Thyroid gland (tissue), 4 donors: ENCODE results near the gene MOGAT1.

Experiments used
- POLR2A ChIP-seq, 2 donors: fragments of 450-650 bp; IDR thresholded peaks; one replicate each; pipeline ENCODE4 v1.6.1; 2017; ENCODE audit warnings: antibody characterized with exemption in 2 of 2, mild to moderate bottlenecking in 2 of 2, moderate library complexity in 1 of 2
- TF ChIP-seq, protein P1 (sequence below), 6 experiments: fragments of 200-600 bp in 3 of 6; fragments of 450-650 bp in 3 of 6; sonication (generic) in 3 of 6; IDR thresholded peaks; one replicate each; pipeline ENCODE4 v1.5.1; 2016 to 2019; ENCODE audit warnings: antibody characterized with exemption in 6 of 6, mild to moderate bottlenecking in 2 of 6, inconsistent platforms in 1 of 6, moderate library complexity in 1 of 6

DNA sequence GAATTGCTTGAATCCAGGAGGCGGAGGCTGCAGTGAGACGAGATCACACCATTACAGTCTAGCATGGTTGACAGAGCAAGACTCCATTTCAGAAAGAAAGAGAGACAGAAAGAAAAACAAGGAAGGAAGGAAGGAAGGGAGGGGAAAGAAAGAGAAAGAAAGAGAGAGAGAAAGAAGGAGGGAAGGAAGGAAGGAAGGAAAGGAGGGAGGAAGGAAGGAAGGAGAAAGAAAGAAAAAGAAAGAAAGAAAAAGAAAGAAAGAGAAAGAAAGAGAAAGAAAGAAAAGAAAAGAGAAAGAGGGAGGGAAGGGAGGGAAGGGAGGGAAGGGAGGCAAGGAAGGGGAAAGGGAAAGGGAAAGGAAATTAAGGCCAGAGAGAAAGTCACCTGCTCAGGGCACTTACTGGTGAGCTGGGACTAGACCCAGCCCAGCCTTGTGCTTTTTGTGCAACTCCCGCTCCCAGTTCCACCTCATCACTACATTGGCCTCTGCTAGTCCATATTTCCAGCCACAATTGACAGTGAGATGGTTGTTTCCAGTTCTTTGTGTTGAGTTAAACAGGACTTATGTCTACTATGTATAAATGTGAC is 35.7 kb downstream of the MOGAT1 start:
- TF ChIP-seq POLR2A (IDR thresholded peaks at IDR 0.05), result no peak
- TF ChIP-seq, protein P1, sequence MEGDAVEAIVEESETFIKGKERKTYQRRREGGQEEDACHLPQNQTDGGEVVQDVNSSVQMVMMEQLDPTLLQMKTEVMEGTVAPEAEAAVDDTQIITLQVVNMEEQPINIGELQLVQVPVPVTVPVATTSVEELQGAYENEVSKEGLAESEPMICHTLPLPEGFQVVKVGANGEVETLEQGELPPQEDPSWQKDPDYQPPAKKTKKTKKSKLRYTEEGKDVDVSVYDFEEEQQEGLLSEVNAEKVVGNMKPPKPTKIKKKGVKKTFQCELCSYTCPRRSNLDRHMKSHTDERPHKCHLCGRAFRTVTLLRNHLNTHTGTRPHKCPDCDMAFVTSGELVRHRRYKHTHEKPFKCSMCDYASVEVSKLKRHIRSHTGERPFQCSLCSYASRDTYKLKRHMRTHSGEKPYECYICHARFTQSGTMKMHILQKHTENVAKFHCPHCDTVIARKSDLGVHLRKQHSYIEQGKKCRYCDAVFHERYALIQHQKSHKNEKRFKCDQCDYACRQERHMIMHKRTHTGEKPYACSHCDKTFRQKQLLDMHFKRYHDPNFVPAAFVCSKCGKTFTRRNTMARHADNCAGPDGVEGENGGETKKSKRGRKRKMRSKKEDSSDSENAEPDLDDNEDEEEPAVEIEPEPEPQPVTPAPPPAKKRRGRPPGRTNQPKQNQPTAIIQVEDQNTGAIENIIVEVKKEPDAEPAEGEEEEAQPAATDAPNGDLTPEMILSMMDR (IDR thresholded peaks at IDR 0.05), result no peak
